ENCODE data around the gene SMG6.
A peak's percentile ranks its signal among the peaks of the same experiment; 100 is the strongest.
"Not testable (repeated sequence)": the region's sequence is repeated elsewhere in the genome, so short reads cannot be mapped to it uniquely, and the experiment has no call there.

SMG6 gene

DNA sequence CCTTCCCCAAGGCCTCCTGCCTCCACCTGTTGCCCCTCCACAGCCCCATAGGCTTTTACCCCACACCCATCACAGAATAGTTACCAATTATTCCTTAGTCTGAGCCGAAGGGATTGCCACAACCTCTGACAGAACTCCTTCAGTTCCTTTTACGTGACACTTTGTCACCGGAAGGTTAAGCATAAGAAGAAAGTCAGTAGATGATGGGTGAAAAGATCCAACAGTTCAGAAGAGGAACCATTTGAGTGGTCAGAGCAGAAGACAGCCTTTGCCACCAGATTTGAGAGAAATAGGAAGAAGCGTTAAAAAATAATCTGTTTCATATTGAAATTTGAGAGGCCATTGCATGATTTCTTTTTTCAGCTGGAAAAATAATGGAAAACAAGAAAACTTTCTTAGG lies 1.3 kb upstream of the SMG6 start:
- FAIRE-seq (no peak), DNase-seq (ENCODE audit: low spot score) (no peak)

DNA sequence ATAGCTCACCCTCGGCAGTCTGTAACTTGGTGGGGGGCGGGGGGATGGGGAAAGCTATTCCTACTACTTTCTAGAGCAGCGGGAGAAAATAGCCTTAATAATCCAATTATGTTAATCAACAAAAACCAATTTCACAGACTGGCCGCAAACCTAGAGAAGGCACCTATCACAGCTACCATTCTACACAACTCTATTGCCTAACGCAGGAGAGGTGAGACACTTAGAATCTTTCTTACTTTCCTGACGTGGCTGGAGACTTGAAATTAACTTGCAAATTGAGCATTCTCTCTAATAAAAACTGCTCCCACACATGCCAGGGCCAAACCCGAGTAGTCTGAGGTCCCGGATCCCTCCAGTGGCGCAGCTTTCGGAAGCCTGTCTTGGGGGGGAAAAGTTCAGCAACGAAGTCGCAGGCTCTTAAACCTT lies 794 bp downstream of the SMG6 start:
- FAIRE-seq (no peak), DNase-seq (ENCODE audit: low spot score) (no peak)

- no peak for DNase-seq (ENCODE audit: low spot score)
- no peak for FAIRE-seq
Measured at GRCh38 chr17:2299756-2300155, 3.8 kb downstream of the SMG6 start.

DNA sequence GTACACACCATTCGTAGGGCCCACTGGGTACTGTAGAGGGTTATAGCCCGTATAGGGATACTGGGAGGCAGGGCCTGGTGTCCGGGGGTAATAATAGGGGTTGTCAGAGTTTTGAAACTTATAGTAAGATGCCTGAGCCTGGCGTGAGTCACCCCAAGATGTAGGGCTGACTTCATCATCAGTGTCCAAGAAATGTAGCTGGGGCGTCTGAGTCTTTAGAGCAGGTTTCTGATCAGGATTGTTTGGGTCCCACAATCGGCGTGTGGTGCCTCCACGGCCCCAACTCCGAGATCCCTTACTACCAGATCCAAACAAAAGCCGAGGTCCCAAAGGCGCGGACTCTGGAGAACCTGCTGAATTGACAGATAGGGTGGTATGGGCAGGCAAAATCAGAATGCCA lies 4.4 kb downstream of the SMG6 start:
- no peak for FAIRE-seq

GRCh38 chr17:2297023-2297422 lies 6.6 kb downstream of the SMG6 start:
- FAIRE-seq (no peak), DNase-seq (ENCODE audit: low spot score) (no peak)

More for the DNA sequence above, 4.4 kb downstream of the SMG6 start:
- DNase-seq (ENCODE audit: low spot score): no peak

DNA sequence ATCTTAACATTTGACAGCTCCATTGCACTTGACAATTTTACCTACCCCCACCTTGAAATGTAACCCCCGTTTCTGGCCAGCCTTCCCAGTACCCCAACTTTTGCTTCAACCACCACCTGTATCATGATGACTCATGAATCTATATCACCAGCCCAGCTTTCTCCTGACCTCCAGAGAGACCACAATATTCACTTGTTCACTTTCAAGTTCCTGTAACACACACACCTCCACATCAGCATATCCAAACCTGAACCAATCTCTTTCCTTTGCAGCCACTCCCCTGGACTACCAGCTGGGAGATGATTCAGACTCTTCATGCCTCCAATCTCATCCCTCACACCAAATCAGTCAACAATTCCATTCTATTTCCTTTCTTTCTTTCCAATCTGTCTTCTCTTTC lies 8.0 kb downstream of the SMG6 start:
- FAIRE-seq (no peak), DNase-seq (ENCODE audit: low spot score) (no peak)

GRCh38 chr17:2292100-2292499 lies 11.5 kb downstream of the SMG6 start:
- no peak for DNase-seq (ENCODE audit: low spot score)
- FAIRE-seq: no peak

DNA sequence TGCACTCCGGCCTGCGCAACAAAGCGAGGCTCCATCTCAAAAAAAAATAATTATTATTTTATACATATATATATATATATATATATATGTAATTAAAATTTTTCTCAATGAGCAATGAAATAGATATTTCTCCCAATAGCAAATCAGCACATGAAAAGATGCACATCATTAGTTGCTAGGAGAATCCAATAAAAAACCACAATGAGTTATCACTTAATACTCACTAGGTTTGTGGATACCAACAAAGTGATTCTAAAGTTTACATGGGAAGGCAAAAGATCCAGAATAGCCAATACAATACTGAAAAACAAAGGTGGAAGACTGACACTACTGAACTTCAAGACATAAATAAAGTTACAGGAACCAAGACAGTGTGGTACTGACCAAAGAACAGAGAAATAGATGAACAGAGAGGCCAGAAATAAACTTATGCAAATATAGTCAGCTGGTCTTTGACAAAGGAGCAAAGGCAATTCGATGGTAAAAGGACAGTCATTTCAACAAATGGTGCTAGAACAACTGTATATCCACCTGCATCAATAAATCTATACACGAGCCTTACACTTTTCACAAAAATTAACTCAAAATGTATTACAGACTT lies 13.6 kb downstream of the SMG6 start:
- DNase-seq (ENCODE audit: low spot score): no peak
- FAIRE-seq: no peak

DNA sequence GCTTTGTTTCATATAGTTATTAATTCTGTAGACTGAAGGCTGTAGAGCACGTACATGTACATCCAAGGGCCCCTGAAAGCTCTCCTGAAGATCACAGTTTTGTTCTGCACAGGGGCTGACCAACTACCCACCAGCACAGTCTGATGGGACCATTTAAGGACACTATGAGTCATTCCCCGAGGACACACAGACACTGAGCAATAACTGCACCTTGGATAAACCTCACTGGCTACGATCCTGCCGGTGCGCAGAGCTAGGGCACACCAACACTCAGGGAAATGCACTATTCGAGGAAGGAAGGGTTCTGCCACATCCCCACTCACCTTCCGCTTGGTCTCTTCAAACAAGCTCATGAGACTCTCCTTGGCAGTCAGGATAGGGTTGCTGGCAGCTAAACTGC lies 20.3 kb downstream of the SMG6 start:
- no peak for FAIRE-seq
- no peak for DNase-seq (ENCODE audit: low spot score)

- peak; percentile 27 for FAIRE-seq
- DNase-seq (ENCODE audit: low spot score): peak; percentile 43
Measured at GRCh38 chr17:2282297-2282873, 21.2 kb downstream of the SMG6 start.

- FAIRE-seq: no peak
- no peak for DNase-seq (ENCODE audit: low spot score)
Measured at GRCh38 chr17:2279707-2280106, 23.9 kb downstream of the SMG6 start.

DNA sequence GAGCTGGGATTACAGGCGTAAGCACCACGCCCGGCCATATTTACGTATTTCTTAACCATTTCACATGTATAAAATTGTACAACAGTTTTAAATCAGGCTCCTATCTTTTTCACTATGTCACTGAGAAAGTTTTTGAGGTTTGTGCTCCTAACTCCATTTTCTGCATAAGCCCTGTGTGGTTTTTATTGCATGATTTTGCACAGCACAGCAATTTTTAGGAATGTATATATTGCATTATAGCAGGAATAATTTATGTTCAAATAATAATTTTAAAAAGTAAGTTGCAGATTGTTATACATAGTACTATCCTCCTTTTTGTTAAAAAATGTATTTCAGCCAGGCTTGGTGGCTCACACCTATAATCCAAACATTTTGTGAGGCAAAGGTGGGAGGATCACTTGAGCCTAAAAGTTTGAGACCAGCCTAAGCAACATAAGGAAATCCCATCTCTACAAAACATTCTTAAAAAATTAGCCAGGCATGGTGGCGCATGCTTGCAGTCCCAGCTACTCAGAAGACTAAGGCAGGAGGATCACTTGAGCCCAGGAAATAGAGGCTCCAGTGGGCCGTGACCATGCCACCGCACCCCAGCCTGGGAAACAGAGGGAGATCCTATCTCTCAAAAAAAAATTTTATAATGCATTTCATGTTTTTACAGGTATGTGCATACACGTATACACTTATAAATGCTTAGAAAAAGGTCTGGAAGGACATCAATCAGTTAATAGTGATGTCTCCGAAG lies 26.0 kb downstream of the SMG6 start:
- FAIRE-seq (no peak), DNase-seq (ENCODE audit: low spot score) (no peak)

DNA sequence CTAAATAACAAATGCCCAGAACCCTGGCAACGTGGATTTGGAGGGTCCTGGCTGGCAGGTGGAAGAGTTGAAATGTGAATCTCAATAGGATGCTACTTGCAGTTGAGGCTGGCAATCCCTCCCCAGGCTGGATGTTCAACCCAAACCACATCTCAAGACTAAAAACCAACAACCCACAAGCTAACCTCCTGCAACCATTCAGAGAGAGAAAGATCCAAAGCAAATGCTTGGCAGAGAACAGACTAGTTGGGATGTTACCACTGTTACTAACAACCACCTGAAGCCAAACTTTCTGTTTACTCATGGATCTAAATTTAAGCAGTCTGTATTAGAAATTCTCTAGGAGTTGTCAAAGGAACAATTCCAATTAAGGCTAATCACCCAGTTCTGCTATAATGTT lies 27.9 kb downstream of the SMG6 start:
- FAIRE-seq (no peak), DNase-seq (ENCODE audit: low spot score) (no peak)

- DNase-seq (ENCODE audit: low spot score) (no peak), FAIRE-seq (no peak)
Measured at GRCh38 chr17:2274414-2274813, 29.2 kb downstream of the SMG6 start.

- DNase-seq (ENCODE audit: low spot score): no peak
- FAIRE-seq: no peak
Measured at GRCh38 chr17:2271985-2272702, 31.4 kb downstream of the SMG6 start.

DNA sequence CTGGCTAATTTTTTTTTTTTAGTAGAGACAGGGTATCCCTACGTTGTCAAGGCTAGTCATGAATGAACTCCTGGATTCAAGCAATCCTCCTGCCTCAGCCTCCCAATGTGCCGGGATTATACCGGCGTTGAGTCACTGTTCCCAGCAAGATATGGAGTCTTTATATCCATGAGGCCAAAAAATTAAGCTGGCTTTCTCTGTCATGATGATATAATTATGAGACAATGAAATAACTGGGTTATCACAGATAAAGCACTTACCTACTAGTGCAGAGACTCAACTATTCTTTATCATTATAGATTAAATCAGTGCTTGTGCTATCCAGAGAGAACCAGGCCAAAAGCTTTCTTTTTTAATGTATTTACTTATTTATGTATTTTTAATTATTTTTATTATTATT lies 36.2 kb downstream of the SMG6 start:
- DNase-seq (ENCODE audit: low spot score) (no peak), FAIRE-seq (no peak)

DNA sequence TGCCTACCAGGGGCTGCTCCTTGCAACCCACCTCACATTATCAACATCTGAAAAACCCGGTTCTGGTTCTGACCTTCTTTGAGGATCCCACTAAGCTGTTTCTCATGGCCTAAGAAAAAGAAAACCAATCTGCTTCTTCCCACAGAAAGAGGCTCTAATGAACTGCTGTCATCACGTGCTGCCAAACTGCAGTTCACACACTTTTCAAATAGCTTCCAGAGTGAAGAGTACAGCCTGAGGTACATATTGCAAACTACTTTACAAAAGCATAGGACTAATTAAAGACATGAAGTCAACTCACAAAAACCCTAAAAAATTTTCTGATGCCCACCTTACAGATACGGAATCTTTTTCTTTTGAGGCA lies 36.7 kb downstream of the SMG6 start:
- FAIRE-seq: no peak
- DNase-seq (ENCODE audit: low spot score): no peak

- DNase-seq (ENCODE audit: low spot score) (no peak), FAIRE-seq (no peak)
Measured at GRCh38 chr17:2266045-2266864, 37.3 kb downstream of the SMG6 start.

DNA sequence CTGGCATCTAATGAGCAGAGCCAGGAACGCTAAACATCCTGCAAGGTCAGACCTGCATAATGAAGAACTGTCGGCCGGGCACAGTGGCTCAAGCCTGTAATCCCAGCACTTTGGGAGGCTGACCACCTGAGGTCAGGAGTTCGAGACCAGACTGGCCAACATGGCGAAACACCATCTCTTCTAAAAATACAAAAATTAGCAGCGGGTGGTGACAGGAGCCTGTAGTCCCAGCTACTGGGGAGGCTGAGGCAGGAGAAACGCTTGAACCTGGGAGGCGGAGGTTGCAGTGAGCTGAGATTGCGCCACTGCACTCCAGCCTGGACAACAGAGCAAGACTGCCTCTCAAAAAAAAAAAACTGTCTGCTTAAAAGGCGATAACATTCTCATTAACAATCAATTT lies 38.4 kb downstream of the SMG6 start:
- not testable (repeated sequence) for FAIRE-seq; DNase-seq (ENCODE audit: low spot score)

GRCh38 chr17:2264067-2264860 lies 39.3 kb downstream of the SMG6 start:
- DNase-seq (ENCODE audit: low spot score) (no peak), FAIRE-seq (no peak)

All from RCC 7860 (cell line).